ENCODE results near the gene MAP3K21. TPM values are rescaled to one million over a fixed set of nuclear protein-coding genes. Genes with fewer than 3 reads are reported as not detected.

Gene MAP3K21
- total RNA-seq, 1 donor from 2014 or later, result 5.4 TPM

DNA sequence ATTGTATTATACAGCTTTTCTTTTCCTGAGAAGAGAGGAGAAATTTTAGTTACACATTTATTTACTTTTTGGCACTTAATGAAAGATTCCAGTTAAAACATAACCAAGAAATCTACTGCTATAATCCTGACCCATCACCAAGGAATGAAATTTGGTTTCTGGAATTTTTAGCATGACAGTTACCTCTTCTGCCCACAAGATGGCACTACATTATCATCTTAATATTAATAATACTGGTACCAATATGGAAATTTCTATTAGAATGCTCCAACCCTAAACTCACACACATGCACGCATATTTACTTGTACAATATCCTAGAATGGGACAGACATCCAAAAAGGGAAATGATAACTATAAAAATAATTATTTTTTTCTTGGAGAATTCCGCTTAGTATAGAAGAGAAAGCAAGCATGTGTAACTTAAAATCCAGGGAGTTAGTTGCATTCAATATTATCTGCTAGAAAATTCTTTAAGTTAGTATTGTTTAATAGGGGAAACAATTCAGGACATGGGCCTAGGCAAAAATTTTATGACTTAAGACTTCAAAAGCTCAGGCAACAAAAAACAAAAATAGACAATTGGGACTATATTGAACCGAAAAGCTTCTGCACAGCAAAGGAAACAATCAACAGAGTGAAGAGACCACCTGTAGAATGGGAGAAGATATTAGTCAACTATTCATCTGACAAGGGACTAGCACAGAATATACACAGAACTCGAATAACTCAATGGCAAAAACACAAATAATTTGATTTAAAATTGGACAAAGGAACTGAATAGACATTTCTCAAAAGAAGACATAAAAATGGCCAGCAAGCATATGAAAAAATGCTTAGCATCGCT, 37.4 kb downstream of the MAP3K21 start:
- Histone ChIP-seq H3K9me3 (ENCODE audit: low read depth) (no peaks in the 10 kb centered on the region), H3K27me3 (no peaks in the 10 kb centered on the region), H3K79me2 (ENCODE audit: low read depth) (no peaks in the 10 kb centered on the region), H3F3A (ENCODE audit: low read depth) (no peaks in the 10 kb centered on the region), H2AFZ (replicated peaks) (no peak overlapping the region), H4K20me1 (ENCODE audit: low read depth) (no peaks in the 10 kb centered on the region), H3K4me2 (no peak overlapping the region), H3K36me3 (no peaks in the 10 kb centered on the region), H3K4me3 (no peak overlapping the region), H3K27ac (no peak overlapping the region), H3K4me1 (no peaks in the 10 kb centered on the region), H3K9ac (no peak overlapping the region)
- DNase-seq (ENCODE audit: low spot score), result no peak
- Mint-ChIP-seq H3K4me3 (no peak overlapping the region), H3K4me1 (peaks cover 8% of the 10 kb centered on the region), H3K9me3 (no peaks in the 10 kb centered on the region), H3K27ac (no peak overlapping the region), H3K27me3 (ENCODE audit: insufficient read depth, low read depth) (no peaks in the 10 kb centered on the region), H3K36me3 (no peaks in the 10 kb centered on the region)
- TF ChIP-seq, protein P1, sequence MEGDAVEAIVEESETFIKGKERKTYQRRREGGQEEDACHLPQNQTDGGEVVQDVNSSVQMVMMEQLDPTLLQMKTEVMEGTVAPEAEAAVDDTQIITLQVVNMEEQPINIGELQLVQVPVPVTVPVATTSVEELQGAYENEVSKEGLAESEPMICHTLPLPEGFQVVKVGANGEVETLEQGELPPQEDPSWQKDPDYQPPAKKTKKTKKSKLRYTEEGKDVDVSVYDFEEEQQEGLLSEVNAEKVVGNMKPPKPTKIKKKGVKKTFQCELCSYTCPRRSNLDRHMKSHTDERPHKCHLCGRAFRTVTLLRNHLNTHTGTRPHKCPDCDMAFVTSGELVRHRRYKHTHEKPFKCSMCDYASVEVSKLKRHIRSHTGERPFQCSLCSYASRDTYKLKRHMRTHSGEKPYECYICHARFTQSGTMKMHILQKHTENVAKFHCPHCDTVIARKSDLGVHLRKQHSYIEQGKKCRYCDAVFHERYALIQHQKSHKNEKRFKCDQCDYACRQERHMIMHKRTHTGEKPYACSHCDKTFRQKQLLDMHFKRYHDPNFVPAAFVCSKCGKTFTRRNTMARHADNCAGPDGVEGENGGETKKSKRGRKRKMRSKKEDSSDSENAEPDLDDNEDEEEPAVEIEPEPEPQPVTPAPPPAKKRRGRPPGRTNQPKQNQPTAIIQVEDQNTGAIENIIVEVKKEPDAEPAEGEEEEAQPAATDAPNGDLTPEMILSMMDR (IDR thresholded peaks at IDR 0.05), result peak; percentile 81
- no peak for TF ChIP-seq EZH2 (IDR thresholded peaks at IDR 0.05)

DNA sequence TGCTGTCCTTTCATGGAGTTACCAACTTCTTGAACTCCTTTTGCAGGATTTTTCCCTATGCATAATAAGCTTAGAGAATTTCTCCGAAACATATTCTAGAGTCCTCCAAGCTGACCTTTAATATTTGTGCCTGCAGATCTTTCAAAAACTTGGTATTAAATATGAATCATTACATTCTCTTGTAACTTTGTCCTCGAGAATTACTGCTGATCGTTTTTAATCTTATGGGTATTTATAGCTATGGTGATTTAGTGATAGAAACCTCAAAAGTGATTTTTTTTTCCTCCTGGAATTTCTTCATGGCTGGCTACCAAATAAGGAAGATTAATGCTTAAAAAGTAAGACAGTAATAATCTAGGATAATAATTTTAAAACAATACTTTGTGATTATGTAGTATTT, 39.1 kb downstream of the MAP3K21 start:
- no peaks in the 10 kb centered on the region for H3K9me3 Mint-ChIP-seq
- H3F3A ChIP-seq (ENCODE audit: low read depth), result no peaks in the 10 kb centered on the region
- no peaks in the 10 kb centered on the region for H3K9me3 ChIP-seq (ENCODE audit: low read depth)
- no peaks in the 10 kb centered on the region for H3K4me1 ChIP-seq
- no peak overlapping the region for H3K27ac Mint-ChIP-seq
- no peak overlapping the region for H3K27ac ChIP-seq
- H3K4me2 ChIP-seq, result no peak overlapping the region
- no peaks in the 10 kb centered on the region for H3K27me3 Mint-ChIP-seq (ENCODE audit: insufficient read depth, low read depth)
- DNase-seq (ENCODE audit: low spot score), result no peak
- H3K27me3 ChIP-seq, result no peaks in the 10 kb centered on the region
- H3K4me1 Mint-ChIP-seq, result peaks cover 6% of the 10 kb centered on the region
- H3K4me3 ChIP-seq, result no peak overlapping the region
- no peaks in the 10 kb centered on the region for H3K79me2 ChIP-seq (ENCODE audit: low read depth)
- H4K20me1 ChIP-seq (ENCODE audit: low read depth), result no peaks in the 10 kb centered on the region
- no peak for TF ChIP-seq EZH2 (IDR thresholded peaks at IDR 0.05)
- TF ChIP-seq EZH2phosphoT487 (IDR thresholded peaks at IDR 0.05), result no peak
- TF ChIP-seq, protein P1 (IDR thresholded peaks at IDR 0.05), result no peak
- no peak overlapping the region for H3K9ac ChIP-seq
- no peak overlapping the region for H2AFZ ChIP-seq (replicated peaks)
- no peaks in the 10 kb centered on the region for H3K36me3 Mint-ChIP-seq
- no peaks in the 10 kb centered on the region for H3K36me3 ChIP-seq
- no peak overlapping the region for H3K4me3 Mint-ChIP-seq

DNA sequence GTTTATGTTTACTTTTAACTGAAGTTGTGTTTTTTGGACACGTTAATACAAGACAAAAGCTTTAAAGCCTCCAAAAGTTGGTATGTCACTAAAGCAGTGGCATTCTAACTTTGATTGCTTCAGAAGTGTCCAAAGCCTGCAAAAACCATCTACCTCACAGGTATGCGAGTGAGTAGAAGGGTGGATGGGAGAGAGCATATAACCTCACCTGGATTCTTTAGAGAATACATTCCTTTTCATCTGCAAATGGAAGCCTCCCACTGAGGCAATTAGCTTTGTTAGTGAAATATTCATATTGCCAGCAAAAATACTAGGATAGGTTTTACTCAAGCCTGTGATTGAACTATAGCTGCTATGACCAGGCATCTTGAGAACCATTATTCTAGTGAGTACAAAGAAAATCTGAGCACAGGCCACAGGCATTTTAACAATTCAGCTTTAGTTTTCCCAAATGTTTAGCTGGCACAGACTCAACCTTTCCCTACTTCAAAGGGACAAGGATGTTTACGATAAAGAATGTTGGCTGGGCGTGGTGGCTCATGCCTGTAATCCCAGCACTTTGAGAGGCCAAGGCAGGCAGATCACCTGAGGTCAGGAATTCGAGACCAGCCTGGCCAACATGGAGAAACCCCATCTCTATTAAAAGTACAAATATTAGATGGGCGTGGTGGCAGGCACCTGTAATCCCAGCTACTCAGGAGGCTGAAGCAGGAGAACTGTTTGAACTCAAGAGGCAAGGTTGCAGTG, 39.7 kb downstream of the MAP3K21 start:
- Histone ChIP-seq H3K9me3 (ENCODE audit: low read depth) (no peaks in the 10 kb centered on the region), H3K4me3 (no peak overlapping the region), H3K36me3 (no peaks in the 10 kb centered on the region), H3K9ac (no peak overlapping the region), H3K79me2 (ENCODE audit: low read depth) (no peaks in the 10 kb centered on the region), H3K27me3 (no peaks in the 10 kb centered on the region), H3F3A (ENCODE audit: low read depth) (no peaks in the 10 kb centered on the region), H3K4me1 (no peaks in the 10 kb centered on the region), H2AFZ (replicated peaks) (no peak overlapping the region), H3K4me2 (no peak overlapping the region), H3K27ac (no peak overlapping the region), H4K20me1 (ENCODE audit: low read depth) (no peaks in the 10 kb centered on the region)
- no peak for DNase-seq (ENCODE audit: low spot score)
- no peak for TF ChIP-seq EZH2phosphoT487 (IDR thresholded peaks at IDR 0.05)
- TF ChIP-seq EZH2 (IDR thresholded peaks at IDR 0.05), result no peak
- TF ChIP-seq, protein P1 (IDR thresholded peaks at IDR 0.05), result no peak
- Mint-ChIP-seq H3K4me1 (no peaks in the 10 kb centered on the region), H3K4me3 (no peak overlapping the region), H3K36me3 (no peaks in the 10 kb centered on the region), H3K9me3 (no peaks in the 10 kb centered on the region), H3K27ac (no peak overlapping the region), H3K27me3 (ENCODE audit: insufficient read depth, low read depth) (no peaks in the 10 kb centered on the region)
